Thoracic aorta (tissue), 2 donors: ENCODE data around the gene MYO1C. TPM values are rescaled to one million over a fixed set of nuclear protein-coding genes. Genes with fewer than 3 reads are reported as not detected.

Experiments used
- ATAC-seq: fragments of 150-250 bp; one replicate; pipeline ENCODE4 v1.8.0; 2017; ENCODE audit warnings: low read depth; ENCODE audit not compliant: insufficient number of reproducible peaks, low FRiP score
- DNase-seq: peaks from one replicate; pipeline ENCODE4 v3.0.0-alpha.2; 2020; ENCODE audit warnings: low spot score
- H3K27ac ChIP-seq, 2 donors: fragments of 200-600 bp; sonication (generic); 1 replicate in 1 of 2; 2 replicates in 1 of 2; pipeline ENCODE4 v1.5.1; 2016; ENCODE audit warnings: mild to moderate bottlenecking in 2 of 2, moderate library complexity in 2 of 2
- H3K27me3 ChIP-seq: fragments of 200-600 bp; sonication (generic); replicated peaks from 2 replicates; pipeline ENCODE4 v1.6.0; 2016; ENCODE audit warnings: mild to moderate bottlenecking; ENCODE audit not compliant: insufficient read depth
- H3K36me3 ChIP-seq: fragments of 200-600 bp; sonication (generic); one replicate; pipeline ENCODE4 v1.5.1; 2016
- H3K4me1 ChIP-seq, 2 donors: fragments of 200-600 bp; sonication (generic); 1 replicate in 1 of 2; 2 replicates in 1 of 2; pipeline versions ENCODE4 v1.5.1 to v1.6.0; 2016; ENCODE audit warnings: low read depth in 2 of 2, mild to moderate bottlenecking in 1 of 2; ENCODE audit not compliant: control insufficient read depth in 1 of 2
- H3K4me3 ChIP-seq: fragments of 200-600 bp; sonication (generic); 2 replicates; pipeline ENCODE4 v1.5.1; 2016; ENCODE audit warnings: mild to moderate bottlenecking
- H3K9me3 ChIP-seq: fragments of 200-600 bp; sonication (generic); 2 replicates; pipeline ENCODE4 v1.5.1; 2016
- total RNA-seq, 2 donors: library from RNA; depleted of rRNA; stranded (reverse); fragments of >200 nt; gene quantifications; one replicate each; pipeline versions ENCODE4 v1.1.0 to v1.2.3, GENCODE V29; 2016
- TF ChIP-seq, protein P1 (sequence below): fragments of 200-600 bp; sonication (generic); IDR thresholded peaks from one replicate; pipeline ENCODE4 v1.5.1; 2019; ENCODE audit warnings: antibody characterized with exemption

The MYO1C gene
- 100 to 1,000 TPM; 160 to 226 TPM for total RNA-seq

GRCh38 chr17:1492249-1493206, at the start of gene MYO1C:
Gene MYO1C, minus strand, starts transcription at chr17:1492686. Its CDS starts 199 bp downstream, at chr17:1492487.
- TF ChIP-seq, protein P1, sequence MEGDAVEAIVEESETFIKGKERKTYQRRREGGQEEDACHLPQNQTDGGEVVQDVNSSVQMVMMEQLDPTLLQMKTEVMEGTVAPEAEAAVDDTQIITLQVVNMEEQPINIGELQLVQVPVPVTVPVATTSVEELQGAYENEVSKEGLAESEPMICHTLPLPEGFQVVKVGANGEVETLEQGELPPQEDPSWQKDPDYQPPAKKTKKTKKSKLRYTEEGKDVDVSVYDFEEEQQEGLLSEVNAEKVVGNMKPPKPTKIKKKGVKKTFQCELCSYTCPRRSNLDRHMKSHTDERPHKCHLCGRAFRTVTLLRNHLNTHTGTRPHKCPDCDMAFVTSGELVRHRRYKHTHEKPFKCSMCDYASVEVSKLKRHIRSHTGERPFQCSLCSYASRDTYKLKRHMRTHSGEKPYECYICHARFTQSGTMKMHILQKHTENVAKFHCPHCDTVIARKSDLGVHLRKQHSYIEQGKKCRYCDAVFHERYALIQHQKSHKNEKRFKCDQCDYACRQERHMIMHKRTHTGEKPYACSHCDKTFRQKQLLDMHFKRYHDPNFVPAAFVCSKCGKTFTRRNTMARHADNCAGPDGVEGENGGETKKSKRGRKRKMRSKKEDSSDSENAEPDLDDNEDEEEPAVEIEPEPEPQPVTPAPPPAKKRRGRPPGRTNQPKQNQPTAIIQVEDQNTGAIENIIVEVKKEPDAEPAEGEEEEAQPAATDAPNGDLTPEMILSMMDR: no peak
- Histone ChIP-seq H3K36me3 (peaks cover 17% of the 10 kb centered on the region), H3K9me3 (no peaks in the 10 kb centered on the region), H3K27ac (peak within 1 kb of the TSS; percentile 84 to 87), H3K27me3 (no peaks in the 10 kb centered on the region), H3K4me3 (peak within 1 kb of the TSS; percentile 72), H3K4me1 (peaks cover 51 to 77% of the 10 kb centered on the region in 2 donors)
- DNase-seq (no peak), ATAC-seq (no peak)

DNA sequence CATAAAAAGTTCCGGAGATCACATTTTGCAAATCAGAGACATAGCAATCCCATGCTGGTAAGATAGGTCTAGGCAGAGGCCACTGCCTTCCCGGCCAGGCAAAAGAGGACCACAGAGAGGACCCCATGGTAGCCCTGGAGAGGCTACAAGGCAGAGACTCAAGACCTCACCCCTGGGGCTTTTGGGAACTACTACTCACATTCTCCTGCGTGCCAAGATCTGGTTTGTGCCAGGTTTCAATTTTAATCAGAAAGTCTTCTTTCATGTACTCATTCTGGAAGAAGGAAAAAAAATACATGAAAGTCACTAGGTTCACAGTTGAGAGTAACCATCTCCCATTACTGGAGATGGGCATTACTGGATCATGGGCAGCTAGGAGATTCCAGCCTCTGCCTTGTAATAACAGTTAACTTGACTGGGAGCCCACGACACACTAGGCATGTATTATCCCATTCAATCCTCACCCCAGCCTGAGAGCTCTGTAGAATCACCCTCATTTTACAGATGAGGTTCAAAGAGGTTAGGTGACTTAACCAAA, 49.0 kb upstream of the MYO1C start:
- ATAC-seq (no peak), DNase-seq (no peak)
- H3K27ac ChIP-seq: no peak overlapping the region
- no peaks in the 10 kb centered on the region for H3K27me3 ChIP-seq
- no peaks in the 10 kb centered on the region for H3K4me1 ChIP-seq
- H3K36me3 ChIP-seq: peaks cover 30% of the 10 kb centered on the region
- no peaks in the 10 kb centered on the region for H3K9me3 ChIP-seq
- no peak overlapping the region for H3K4me3 ChIP-seq
- TF ChIP-seq, protein P1: no peak

DNA sequence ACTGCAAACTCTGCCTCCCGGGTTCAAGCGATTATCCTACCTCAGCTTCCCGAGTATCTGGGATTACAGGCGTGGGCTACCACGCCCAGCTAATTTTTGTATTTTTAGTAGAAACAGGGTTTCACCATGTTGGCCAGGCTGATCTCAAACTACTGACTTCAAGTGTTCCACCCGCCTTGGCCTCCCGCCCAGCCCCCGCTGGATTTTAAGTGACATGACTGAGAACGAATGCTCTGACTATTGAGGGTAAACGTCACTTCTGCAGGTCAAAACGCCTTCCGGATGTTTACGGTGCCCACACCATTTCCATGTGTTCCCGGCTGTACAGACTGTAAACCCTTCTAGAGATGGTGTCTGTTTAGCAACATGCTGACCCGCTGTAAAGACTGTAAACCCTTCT, 47.3 kb upstream of the MYO1C start:
- no peaks in the 10 kb centered on the region for H3K9me3 ChIP-seq
- H3K27me3 ChIP-seq: no peaks in the 10 kb centered on the region
- TF ChIP-seq, protein P1: no peak
- H3K36me3 ChIP-seq: peaks cover 35% of the 10 kb centered on the region
- DNase-seq: no peak
- no peak overlapping the region for H3K27ac ChIP-seq
- no peak overlapping the region for H3K4me3 ChIP-seq
- ATAC-seq: no peak
- H3K4me1 ChIP-seq: no peaks in the 10 kb centered on the region

GRCh38 chr17:1535737-1536136, 43.3 kb upstream of the MYO1C start:
- Histone ChIP-seq H3K4me1 (no peaks in the 10 kb centered on the region), H3K27ac (no peak overlapping the region), H3K4me3 (no peak overlapping the region), H3K9me3 (no peaks in the 10 kb centered on the region), H3K36me3 (peaks cover 49% of the 10 kb centered on the region), H3K27me3 (no peaks in the 10 kb centered on the region)
- no peak for DNase-seq
- ATAC-seq: no peak
- TF ChIP-seq, protein P1: no peak

DNA sequence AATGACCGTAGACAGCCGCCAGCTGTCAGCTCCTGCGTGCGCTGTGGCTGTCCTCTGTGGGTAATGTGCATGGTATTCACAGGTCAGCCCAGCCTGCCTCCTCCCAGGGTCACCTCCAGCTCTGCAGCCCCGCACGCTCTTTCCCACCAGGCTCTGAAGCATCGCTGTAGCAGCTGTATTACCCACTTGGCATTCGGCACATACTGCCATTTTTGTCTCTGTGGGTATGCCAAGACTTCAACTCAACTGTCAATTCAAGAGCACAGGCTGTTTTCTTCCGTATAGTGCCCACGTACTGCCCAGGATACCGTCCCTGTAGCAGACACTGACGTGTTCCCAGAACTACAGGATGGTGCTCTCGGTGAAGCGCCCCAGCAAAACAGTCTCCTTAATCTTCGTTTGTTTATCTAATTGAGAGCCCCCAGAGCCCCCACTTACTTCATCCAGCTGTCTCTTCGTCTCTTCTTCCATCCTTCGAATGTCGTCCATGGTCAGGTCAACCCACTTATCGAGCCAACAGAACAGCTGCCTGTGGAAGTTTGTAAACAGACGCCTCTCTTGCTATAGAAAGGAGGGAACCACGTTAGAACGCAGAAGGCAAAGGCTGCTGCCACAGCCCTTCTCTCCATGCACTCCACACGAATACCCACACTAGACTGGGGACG, 41.3 kb upstream of the MYO1C start:
- DNase-seq (no peak), ATAC-seq (no peak)
- TF ChIP-seq, protein P1: no peak
- Histone ChIP-seq H3K4me1 (no peaks in the 10 kb centered on the region), H3K9me3 (no peaks in the 10 kb centered on the region), H3K36me3 (peaks cover 41% of the 10 kb centered on the region), H3K4me3 (no peak overlapping the region), H3K27me3 (no peaks in the 10 kb centered on the region), H3K27ac (no peak overlapping the region)
